HG03439 (cell line): ENCODE measurements around the gene PRKCQ.
"Not testable (repeated sequence)": the region's sequence is repeated elsewhere in the genome, so short reads cannot be mapped to it uniquely, and the experiment has no call there.

Experiments
- ATAC-seq: cut with Tn5 transposase; IDR thresholded peaks from one replicate; pipeline ENCODE4 v1.9.1; 2021; ENCODE audit warnings: mild to moderate bottlenecking, moderate library complexity; ENCODE audit not compliant: unreplicated experiment

PRKCQ gene

GRCh38 chr10:6494442-6494819 lies 85.6 kb downstream of the PRKCQ start:
- no peak for ATAC-seq

- ATAC-seq, result no peak
Measured at GRCh38 chr10:6493521-6494441, 86.3 kb downstream of the PRKCQ start.

GRCh38 chr10:6492896-6493295 lies 87.2 kb downstream of the PRKCQ start:
- ATAC-seq, result no peak

- no peak for ATAC-seq
Measured at GRCh38 chr10:6491841-6492609, 88.1 kb downstream of the PRKCQ start.

GRCh38 chr10:6490614-6491013 lies 89.5 kb downstream of the PRKCQ start:
- no peak for ATAC-seq

- ATAC-seq, result no peak
Measured at GRCh38 chr10:6487920-6488319, 92.2 kb downstream of the PRKCQ start.

- no peak for ATAC-seq
Measured at GRCh38 chr10:6486309-6486708, 93.8 kb downstream of the PRKCQ start.

- ATAC-seq, result no peak
Measured at GRCh38 chr10:6482737-6483357, 97.2 kb downstream of the PRKCQ start.

- ATAC-seq, result no peak
Measured at GRCh38 chr10:6478722-6479121, 101.4 kb downstream of the PRKCQ start.

- ATAC-seq, result no peak
Measured at GRCh38 chr10:6476989-6477388, 103.1 kb downstream of the PRKCQ start.

GRCh38 chr10:6474871-6475270 lies 105.2 kb downstream of the PRKCQ start:
- no peak for ATAC-seq

GRCh38 chr10:6473901-6474370 lies 106.1 kb downstream of the PRKCQ start:
- ATAC-seq, result no peak

GRCh38 chr10:6473430-6473829 lies 106.6 kb downstream of the PRKCQ start:
- no peak for ATAC-seq

- not testable (repeated sequence) for ATAC-seq
Measured at GRCh38 chr10:6472710-6473005, 107.4 kb downstream of the PRKCQ start.

- no peak for ATAC-seq
Measured at GRCh38 chr10:6470894-6471618, 109.0 kb downstream of the PRKCQ start.

- ATAC-seq, result no peak
Measured at GRCh38 chr10:6469661-6470060, 110.4 kb downstream of the PRKCQ start.

GRCh38 chr10:6465854-6466601 lies 114.0 kb downstream of the PRKCQ start:
- no peak for ATAC-seq

GRCh38 chr10:6465437-6465836 lies 114.6 kb downstream of the PRKCQ start:
- no peak for ATAC-seq

- ATAC-seq, result no peak
Measured at GRCh38 chr10:6464862-6465430, 115.1 kb downstream of the PRKCQ start.

GRCh38 chr10:6463366-6463765 lies 116.7 kb downstream of the PRKCQ start:
- no peak for ATAC-seq
